Measurements from ENCODE around the gene MRGPRE.

Gene MRGPRE

GRCh38 chr11:3207526-3208189 lies 24.6 kb downstream of the MRGPRE start:
- DNase-seq, result no peak

GRCh38 chr11:3206922-3207204 lies 25.4 kb downstream of the MRGPRE start:
- DNase-seq, result no peak

GRCh38 chr11:3206156-3206921 lies 25.9 kb downstream of the MRGPRE start:
- no peak for DNase-seq

GRCh38 chr11:3205261-3206155 lies 26.7 kb downstream of the MRGPRE start:
- no peak for DNase-seq

- no peak for DNase-seq
These were observed 27.8 kb downstream of the MRGPRE start for GRCh38 chr11:3204141-3205015.

- DNase-seq, result peak; percentile 19
These were observed 28.8 kb downstream of the MRGPRE start for GRCh38 chr11:3203221-3204043.

GRCh38 chr11:3202759-3203158 lies 29.5 kb downstream of the MRGPRE start:
- no peak for DNase-seq

- no peak for DNase-seq
These were observed 29.9 kb downstream of the MRGPRE start for GRCh38 chr11:3202305-3202704.

- no peak for DNase-seq
These were observed 30.5 kb downstream of the MRGPRE start for GRCh38 chr11:3201677-3202181.

- DNase-seq, result no peak
These were observed 31.1 kb downstream of the MRGPRE start for GRCh38 chr11:3201112-3201581.

GRCh38 chr11:3200388-3201111 lies 31.7 kb downstream of the MRGPRE start:
- DNase-seq, result no peak

- no peak for DNase-seq
These were observed 32.5 kb downstream of the MRGPRE start for GRCh38 chr11:3199537-3200295.

- DNase-seq, result no peak
These were observed 33.4 kb downstream of the MRGPRE start for GRCh38 chr11:3198815-3199214.

- no peak for DNase-seq
These were observed 34.2 kb downstream of the MRGPRE start for GRCh38 chr11:3197878-3198528.

- DNase-seq, result no peak
These were observed 35.0 kb downstream of the MRGPRE start for GRCh38 chr11:3197044-3197695.

GRCh38 chr11:3196161-3197043 lies 35.8 kb downstream of the MRGPRE start:
- no peak for DNase-seq

GRCh38 chr11:3195251-3196160 lies 36.7 kb downstream of the MRGPRE start:
- DNase-seq, result no peak

All from NCI-H526 treated with DMSO at 0.1 percent for 48 hours (cell line).